NK-92 (cell line): Measurements from ENCODE around the gene MIS18BP1.
"Not testable (repeated sequence)": the region's sequence is repeated elsewhere in the genome, so short reads cannot be mapped to it uniquely, and the experiment has no call there.

ENCODE experiments used
- DNase-seq: peaks from one replicate; lab custom pipeline; 2025; ENCODE audit not compliant: unreplicated experiment; lab: John Stamatoyannopoulos, UW

Gene MIS18BP1

DNA sequence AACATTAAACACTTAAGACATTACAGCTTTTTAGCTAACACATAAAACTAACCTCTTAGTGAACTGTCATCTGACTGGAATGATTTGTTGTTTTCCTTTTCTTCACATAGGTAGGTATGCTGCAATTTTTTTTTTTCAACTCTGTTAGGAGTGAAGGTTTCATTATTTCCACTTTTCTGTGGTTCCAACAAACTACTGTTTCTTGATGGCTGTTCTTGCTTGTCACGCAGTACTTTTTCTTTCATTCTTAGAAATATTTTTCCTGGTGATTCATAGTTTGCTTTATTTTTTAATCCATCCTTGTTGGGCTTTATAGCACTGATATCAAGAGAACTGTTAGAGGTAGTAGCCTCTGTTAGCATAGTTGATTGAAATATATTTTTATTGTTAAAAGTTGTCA is 6.3 kb downstream of the MIS18BP1 start:
- DNase-seq, result no peak

DNA sequence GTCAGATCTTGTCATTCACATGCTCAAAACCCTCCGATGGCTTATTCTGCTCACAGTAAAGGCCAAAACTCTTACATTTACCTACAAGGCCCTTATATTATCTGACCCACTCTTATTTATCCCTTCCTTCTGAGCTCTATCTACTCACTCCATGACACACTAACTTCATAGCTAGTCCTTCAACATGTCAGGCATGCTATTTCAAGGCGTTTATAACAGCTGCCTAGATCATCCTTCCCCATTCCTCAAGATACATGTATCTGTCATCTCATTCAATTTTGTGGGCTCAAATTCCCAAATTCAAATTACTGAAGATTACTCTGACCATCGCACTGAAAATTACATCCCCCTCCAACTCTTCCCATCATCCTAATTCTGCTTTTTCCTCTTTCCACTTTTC is 6.9 kb downstream of the MIS18BP1 start:
- DNase-seq, result no peak

DNA sequence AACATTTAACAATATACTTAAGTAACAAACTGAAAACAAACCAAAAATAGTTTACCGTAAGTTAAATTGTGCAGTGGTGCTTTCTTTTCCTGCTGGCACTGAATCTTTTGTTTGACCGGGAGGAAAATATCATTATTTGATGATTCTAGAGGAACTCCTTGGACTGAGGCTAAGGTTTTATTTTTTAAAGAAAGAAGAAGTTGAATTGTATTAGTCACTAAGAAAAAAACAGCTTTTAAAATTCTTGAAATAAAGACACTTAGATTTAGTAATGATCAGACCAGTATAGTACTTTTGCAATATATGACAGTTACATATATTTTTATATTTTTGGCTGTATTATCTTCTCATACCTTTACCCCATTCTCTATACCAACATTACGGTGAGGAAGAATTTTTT is 10.3 kb downstream of the MIS18BP1 start:
- no peak for DNase-seq

DNA sequence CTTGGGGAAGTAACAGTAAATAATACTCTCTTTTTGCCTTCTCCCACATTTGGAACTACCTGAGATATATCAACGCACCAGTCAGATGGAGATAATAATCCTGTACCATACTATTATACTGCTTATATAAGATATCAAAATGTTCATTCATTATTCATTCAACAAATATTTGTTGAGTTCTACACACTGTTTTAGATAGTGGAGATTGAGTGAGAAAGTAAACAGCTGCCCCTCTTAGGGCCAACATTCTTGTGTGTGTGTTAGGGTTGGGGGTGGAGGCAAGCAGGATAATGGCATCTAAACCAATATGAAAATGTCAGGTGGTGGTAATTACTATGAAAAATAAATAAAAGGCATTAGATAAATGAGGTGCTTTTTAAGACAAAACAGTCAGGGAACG is 14.0 kb downstream of the MIS18BP1 start:
- no peak for DNase-seq

DNA sequence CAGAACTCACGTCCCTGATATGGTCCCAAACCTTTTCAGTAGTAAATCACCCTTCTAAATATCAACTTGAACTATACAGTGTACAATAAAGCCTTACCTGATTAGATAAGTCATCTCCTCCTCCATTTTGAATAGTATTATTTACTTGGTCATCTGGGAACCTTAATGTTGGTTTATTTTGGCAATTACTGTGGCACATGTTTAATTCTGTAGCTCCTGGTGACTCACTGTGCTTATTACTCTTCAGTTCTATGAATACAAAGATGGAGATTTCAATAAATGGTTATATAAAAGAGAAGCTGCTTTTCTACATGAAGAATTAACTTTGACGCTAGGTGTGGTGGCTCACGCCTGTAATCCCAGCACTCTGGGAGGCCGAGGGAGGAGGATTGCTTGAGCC is 25.4 kb downstream of the MIS18BP1 start:
- DNase-seq, result no peak

DNA sequence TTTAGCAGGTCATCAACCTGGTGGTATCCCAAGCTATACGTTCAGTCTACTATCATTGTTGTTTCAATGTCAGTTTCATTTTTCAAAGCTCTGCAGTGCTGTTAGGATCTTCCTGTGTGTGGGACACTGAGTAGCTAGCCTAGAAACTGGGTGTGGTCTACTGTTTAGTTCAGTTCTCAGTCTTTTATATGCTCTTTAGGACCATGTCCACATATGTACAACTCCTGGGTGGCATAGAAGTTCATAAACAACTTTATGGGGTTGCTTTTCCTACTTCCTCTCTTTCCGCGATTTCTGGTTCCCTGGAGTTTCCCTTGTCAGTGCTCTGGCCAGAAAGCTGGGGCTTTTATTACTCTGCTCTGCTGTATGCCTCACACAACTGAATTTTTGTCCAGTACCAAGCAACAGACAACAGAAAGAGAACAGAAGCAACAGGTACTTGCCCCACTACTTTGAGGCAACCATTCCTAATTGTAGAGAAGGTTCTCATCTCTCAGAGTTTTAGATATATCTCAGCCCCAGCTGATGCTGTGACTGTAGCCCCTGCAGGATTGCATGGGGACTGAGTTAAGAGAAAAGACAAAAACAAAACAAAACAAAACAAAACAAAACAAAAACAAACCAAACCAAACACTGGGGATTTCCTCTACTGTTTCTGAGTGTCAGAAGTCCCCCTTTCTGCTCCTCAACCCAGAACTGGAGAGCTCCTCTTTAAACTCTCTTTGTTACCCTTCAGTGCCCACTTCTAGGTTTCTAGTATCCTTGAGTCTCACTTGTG is 30.3 kb downstream of the MIS18BP1 start:
- no peak for DNase-seq

DNA sequence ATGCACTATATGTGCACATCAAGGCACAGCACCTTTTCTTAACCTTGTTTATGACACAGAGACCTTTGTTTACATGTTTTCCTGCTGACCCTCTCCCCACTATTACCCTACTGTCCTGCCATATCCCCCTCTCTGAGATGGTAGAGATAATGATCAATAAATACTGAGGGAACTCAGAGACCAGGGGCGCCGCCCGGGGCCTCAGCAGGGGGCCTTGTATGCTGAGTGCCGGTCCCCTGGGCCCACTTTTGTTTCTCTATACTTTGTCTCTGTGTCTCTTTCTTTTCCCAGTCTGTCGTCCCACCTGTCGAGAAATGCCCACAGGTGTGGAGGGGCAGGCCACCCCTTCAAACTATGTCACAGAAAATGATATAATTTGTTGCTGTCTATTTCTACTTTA is 38.7 kb downstream of the MIS18BP1 start:
- DNase-seq, result not testable (repeated sequence)

DNA sequence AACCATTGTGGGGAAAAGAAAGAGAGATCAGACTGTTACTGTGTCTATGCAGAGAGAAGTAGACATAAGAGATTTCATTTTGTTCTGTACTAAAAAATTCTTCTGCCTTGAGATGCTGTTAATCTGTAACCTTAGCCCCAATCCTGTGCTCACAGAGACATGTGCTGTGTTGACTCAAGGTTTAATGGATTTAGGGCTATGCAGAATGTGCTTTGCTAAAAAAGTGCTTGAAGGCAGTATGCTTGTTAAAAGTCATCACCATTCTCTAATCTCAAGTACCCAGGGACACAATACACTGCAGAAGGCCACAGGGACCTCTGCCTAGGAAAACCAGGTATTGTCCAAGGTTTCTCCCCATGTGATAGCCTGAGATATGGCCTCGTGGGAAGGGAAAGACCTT is 39.3 kb downstream of the MIS18BP1 start:
- DNase-seq, result not testable (repeated sequence)

DNA sequence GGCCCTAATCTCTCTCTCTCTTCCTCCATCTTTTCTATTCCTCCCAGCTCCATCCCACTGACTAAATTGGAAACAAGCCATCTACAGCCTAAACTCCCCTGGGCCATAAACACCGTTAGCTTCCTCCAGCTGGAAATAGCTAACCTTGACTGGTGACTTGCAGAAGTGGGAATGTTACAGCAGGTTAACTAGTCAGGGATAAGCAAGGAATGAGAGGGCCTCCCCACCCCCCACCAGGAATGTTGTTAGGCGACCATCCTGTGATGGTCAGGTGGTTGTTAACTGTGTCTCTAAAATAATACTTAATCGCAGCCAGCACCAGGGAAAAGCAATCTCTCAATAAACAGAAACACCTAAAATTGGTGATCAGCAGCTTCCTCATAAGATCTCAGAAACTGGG is 40.8 kb downstream of the MIS18BP1 start:
- DNase-seq, result no peak

DNA sequence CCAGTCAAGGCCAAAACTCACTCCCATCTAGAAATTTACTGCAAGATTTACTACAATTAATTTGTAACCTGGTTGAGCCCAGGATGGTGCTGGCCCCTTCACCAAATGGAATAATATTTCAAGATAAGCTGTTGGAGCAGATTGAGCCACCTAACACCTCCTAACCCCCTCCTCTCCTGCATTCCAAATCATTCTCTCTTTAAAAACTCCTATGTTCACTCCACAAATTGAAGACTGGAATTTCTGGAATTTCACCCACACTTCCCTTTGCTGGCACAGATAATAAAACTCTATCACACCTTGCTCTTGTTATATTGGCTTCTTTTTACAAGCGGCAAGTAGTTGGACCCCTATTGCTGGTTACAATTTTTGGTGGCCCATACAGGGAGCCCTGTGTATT is 41.7 kb downstream of the MIS18BP1 start:
- no peak for DNase-seq

DNA sequence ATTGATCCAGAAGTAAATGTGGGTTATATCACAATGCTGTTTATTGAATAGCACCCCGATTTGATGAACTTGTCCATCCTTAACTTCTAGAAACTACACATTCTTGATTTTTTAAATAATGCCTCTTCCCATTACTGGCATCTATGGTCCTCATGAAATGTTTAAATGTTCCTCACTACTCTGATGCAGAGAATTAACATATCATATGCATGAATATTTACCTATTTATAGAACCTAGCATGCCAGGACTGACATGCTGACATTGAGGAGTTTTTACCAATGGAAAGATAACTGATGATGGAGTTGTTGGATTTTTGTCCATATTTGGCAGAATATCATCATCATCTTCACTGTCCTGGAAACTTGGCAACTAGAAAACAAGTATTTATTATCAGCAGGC is 42.8 kb downstream of the MIS18BP1 start:
- no peak for DNase-seq

DNA sequence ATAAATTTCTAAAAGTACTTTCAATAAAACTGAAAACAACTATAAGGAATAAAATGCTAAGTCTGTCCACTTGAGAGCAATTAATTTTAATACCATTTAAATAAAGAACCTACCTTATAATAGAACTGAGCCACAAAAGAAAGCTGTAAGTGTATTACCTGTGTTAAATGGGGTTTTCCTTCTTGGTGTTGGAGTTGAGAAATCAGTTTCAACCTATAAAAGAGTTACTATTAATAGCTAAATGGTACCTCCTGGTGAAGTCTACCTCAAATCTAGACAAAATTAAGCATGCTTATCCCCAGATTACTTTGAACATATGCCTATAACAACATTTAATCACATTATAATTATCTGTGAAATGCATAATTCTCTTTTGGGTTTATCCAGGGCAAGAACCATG is 48.8 kb downstream of the MIS18BP1 start:
- DNase-seq, result no peak

DNA sequence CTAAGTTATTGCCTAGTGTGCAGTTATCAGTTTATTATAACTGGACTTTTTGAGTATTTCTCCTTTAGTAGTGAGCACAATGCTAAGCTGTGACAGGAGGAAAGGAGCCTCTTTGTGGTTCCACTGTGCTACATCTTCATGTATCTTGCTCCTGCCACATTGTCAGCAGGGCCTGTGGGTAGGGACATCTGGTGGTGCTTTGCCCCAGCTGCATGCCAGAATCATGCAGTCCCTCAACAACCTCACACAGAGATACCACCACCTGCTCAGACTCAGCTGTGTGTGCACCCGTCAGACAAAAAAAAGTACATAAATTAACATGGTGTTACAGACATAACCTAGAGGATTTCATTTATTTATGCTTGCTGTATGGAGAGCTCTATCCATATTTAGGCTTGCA is 51.1 kb downstream of the MIS18BP1 start:
- no peak for DNase-seq

DNA sequence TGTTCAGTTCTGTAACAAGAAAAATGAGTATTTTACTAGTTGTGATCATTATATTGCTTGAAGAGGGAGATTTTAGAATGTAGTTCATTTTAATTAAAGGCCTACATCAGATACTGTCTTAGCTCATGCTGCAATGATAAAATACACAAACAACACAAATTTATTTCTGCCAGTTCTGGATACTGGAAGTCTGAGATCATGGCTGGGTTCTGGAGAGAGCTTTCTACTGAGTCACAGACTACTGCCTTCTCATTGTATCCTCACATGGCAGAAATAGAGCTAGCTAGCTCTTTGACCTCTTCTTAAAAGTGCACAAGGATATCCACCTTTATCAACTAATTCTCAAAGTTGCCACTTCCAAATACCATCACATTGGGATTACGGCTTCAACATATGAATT is 53.8 kb downstream of the MIS18BP1 start:
- no peak for DNase-seq

DNA sequence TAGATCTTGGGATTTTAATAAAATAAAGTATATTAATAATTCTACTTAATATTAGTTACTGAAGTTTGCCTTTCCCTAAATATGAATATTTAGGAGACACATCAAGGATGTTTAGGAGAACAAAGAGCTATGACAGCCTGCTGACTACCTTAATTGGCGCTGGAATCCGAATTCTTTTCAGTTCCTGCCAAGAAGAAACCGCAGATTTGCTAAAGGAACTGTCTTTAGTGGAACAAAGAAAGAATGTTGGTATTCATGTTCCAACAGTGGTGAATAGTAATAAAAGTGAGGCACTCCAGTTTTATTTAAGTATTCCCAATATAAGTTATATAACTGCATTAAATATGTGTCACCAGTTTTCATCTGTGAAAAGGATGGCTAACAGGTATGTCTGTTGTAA is 54.5 kb downstream of the MIS18BP1 start:
- DNase-seq, result no peak

DNA sequence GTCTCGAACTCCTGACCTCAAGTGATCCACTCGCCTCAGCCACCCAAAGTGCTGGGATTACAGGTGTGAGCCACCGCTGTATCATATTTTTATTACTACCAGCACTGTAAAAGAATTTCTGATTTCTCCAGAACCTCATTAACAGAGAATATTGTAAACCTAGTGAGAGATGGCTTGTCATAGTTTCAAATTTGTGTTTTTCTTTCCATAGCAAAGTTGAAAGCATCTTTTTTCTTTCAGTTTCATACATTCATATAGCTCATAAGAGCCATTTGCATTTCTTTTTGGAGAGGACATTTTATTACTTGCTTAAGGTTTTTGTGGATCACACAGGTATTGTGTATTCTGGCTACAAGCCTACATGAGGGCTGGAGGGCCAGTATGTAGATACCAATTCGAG is 58.0 kb downstream of the MIS18BP1 start:
- no peak for DNase-seq

DNA sequence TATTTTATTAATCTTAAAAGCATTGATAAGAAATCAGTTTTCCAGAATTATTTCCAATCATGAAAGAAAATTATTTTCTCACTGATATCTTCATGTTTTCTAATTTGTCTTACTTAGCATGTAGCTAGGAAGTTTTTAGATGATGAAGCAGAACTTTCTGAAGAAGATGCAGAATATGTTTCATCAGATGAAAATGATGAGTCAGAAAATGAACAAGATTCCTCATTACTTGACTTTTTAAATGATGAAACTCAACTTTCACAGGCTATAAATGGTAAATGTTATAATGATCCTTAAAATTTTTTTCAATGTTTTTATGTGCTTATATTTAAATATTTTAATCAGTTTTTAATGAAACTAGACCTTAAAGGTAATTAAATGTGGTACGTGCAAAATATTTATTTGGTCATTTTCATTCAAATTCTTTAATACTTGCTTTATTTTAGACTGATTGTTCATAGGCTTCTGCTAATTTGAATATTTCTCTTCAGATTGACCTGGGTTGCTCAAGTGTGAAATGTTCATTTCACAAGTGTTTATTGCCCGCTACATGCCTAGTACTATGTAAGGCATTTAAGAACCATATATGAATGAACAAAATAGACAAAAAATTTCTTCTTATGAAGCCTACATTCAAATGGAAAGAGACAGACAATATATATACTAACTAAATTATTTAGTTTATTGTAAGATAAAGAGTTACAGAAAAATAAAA is 67.7 kb downstream of the MIS18BP1 start:
- DNase-seq, result no peak

DNA sequence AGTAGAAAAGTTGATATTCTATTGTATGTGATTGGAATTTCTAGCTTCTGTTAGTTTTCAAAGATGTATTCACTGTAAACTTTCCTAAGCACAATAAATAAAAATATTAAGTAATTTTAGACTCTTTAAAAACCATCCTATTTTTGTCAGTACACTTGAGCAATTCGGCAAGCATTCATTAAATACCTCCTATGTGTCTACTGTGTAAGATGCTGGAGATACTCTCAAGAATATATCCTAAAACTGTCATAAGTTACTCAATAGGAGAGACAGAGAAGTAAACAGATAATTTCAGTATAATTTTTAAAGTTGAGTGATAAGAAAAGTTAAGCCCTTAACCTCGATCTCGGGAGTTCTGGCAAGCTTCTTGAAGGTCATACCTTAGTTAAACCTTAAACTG is 71.2 kb downstream of the MIS18BP1 start:
- no peak for DNase-seq

DNA sequence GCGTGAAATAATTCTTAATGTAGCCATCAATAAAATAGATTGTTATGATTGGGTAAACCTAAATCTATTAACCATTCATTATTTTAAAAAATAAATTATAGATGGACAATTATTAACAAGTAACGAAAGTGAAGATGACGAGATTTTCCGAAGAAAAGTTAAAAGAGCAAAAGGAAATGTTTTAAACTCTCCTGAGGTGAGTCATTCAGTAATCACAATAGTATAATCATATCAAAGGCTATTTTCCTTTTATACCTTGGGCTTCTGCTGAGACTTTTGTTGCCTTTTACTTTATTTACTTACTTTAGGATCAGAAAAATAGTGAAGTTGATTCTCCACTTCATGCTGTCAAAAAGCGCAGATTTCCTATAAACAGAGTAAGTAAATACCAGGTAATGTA is 71.7 kb downstream of the MIS18BP1 start:
- DNase-seq, result no peak

DNA sequence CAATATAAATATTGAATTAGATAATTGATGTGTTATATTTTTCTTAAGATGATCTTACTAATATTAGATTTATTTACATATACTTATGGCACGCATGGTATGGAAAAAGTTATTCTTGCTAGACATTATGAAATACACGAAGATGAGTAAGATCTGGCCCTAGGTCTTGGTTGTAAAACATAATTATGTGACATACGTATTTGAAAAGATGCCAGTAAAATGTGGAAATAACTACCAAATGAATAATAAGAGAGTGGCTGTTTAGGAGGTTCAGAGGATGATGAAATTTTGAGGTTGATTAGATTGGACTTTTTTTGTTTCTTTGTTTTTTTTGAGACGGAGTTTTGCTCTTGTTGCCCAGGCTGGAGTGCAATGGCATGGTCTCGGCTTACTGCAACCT is 75.9 kb downstream of the MIS18BP1 start:
- DNase-seq, result no peak

DNA sequence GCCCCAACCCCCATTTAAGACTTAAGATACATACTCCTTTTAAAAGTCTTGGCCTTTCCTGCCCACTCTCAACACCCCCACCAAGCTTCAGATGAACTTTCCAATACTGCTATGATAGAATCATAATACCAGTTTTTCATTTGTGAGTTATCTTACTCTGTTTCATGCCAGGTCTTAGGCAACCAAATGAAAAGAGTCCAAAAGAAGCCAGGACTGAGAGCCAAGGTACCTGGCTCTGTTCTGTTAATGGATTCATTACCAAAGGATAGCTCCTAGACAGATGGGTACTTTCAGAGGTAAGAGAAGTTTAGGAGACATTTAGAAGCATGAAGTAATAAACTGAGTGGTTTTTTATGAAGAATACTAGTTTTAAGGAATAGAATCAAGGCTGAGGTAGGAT is 83.1 kb downstream of the MIS18BP1 start:
- DNase-seq, result no peak

DNA sequence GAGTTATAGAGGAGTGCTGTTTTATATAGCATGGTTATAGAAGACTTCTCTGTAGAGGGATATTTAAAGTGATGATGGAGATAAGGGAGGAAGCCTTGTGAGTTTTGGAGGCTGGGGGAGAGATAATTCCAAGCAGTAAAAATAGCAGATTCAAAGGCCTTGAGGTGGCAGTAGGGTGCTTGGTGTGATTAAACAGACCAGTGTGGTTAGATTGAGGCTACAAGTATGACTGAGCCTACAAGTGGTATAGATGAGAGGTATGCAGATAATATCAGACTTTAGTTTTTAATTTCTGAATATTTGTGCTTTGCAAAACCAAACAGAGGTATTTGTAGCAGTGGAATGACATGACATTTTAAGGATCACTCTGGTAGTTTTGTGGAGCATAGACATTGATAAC is 96.9 kb downstream of the MIS18BP1 start:
- DNase-seq, result no peak
